NT2/D1 (cell line): ENCODE data around the gene PRADC1.

Experiments used
- SUZ12 ChIP-seq: IDR thresholded peaks from 2 replicates; pipeline ENCODE4 v1.6.1; 2011; ENCODE audit not compliant: insufficient read length, insufficient read depth; ENCODE audit errors: extremely low read depth
- YY1 ChIP-seq: IDR thresholded peaks from 2 replicates; pipeline ENCODE4 v1.6.1; 2011; ENCODE audit not compliant: insufficient read length, insufficient read depth
- ZNF274 ChIP-seq: IDR thresholded peaks from 2 replicates; pipeline ENCODE4 v1.6.1; 2011; ENCODE audit warnings: mild to moderate bottlenecking, low read depth, low read length

DNA sequence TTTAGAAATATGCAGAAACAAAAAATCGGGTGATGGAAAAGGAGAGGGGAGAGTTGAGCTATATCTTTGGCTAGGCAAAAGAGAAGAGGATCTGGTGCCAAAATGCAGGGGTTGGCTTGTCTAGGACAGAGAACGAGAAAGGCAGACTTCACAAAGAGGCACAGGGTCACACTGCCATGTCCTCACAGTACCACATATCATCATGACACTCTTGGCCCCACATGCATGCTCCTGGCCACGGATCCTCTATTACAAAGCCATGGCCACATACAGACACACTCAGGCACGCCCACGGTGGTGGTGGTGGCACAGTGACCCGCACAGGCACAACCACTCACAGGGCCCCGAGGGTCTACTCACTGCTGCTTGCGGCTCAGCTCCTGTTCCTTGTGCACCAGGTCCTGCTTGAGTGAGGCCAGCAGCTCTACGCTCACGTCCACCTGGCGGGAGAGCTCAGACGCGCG is 35.4 kb upstream of the PRADC1 start:
- TF ChIP-seq ZNF274 (no peak), YY1 (no peak), SUZ12 (no peak)
